DOHH2 (cell line): Measurements from ENCODE around the gene PRUNE1.

Source experiments
- H3F3A ChIP-seq: fragments of 200-600 bp; sonication (generic), shearing (Covaris generic); 2 replicates; pipeline ENCODE4 v1.6.0; 2016; ENCODE audit warnings: antibody characterized with exemption, mild to moderate bottlenecking; ENCODE audit not compliant: control insufficient read depth, insufficient read depth
- H3K27ac ChIP-seq: fragments of 200-600 bp; sonication (generic); 2 replicates; pipeline ENCODE4 v1.5.1; 2014; ENCODE audit warnings: low read depth, mild to moderate bottlenecking, low read length, moderate library complexity
- H3K27me3 ChIP-seq: fragments of 200-600 bp; sonication (generic); 2 replicates; pipeline ENCODE4 v1.6.1; 2014; ENCODE audit warnings: mild to moderate bottlenecking, low read length, mixed read lengths; ENCODE audit not compliant: control insufficient read depth
- H3K36me3 ChIP-seq: fragments of 200-600 bp; sonication (generic); 2 replicates; pipeline ENCODE4 v1.6.1; 2014; ENCODE audit warnings: mild to moderate bottlenecking, low read length, moderate library complexity, mixed read lengths; ENCODE audit not compliant: control insufficient read depth
- H3K4me1 ChIP-seq: fragments of 200-600 bp; sonication (generic); 2 replicates; pipeline ENCODE4 v1.6.1; 2014; ENCODE audit warnings: mild to moderate bottlenecking, low read length, mixed read lengths; ENCODE audit not compliant: control insufficient read depth
- H3K4me2 ChIP-seq: fragments of 200-600 bp; sonication (generic); 2 replicates; pipeline ENCODE4 v1.6.0; 2014; ENCODE audit warnings: mild to moderate bottlenecking, low read length, moderate library complexity
- H3K4me3 ChIP-seq: fragments of 200-600 bp; sonication (generic); 2 replicates; pipeline ENCODE4 v1.5.1; 2014; ENCODE audit warnings: mild to moderate bottlenecking, low read length, mixed read lengths
- H3K79me2 ChIP-seq: fragments of 200-600 bp; sonication (generic); 2 replicates; pipeline ENCODE4 v1.6.1; 2014; ENCODE audit warnings: mild to moderate bottlenecking, low read length, mixed read lengths; ENCODE audit not compliant: control insufficient read depth
- H3K9me2 ChIP-seq: fragments of 200-600 bp; sonication (generic); replicated peaks from 2 replicates; pipeline ENCODE4 v1.6.1; 2014; ENCODE audit warnings: mild to moderate bottlenecking, low read length, mixed read lengths; ENCODE audit not compliant: control insufficient read depth
- H3K9me3 ChIP-seq: fragments of 200-600 bp; sonication (generic); 2 replicates; pipeline ENCODE4 v1.6.1; 2014; ENCODE audit warnings: antibody characterized with exemption, low read length, mixed read lengths; ENCODE audit not compliant: control insufficient read depth, insufficient read depth
- H4K20me1 ChIP-seq: fragments of 200-600 bp; sonication (generic); 2 replicates; pipeline ENCODE4 v1.6.0; 2014; ENCODE audit warnings: low read depth, mild to moderate bottlenecking, antibody characterized with exemption, low read length, moderate library complexity; ENCODE audit not compliant: control insufficient read depth, insufficient read depth
- CTCF ChIP-seq: fragments of 200-600 bp; sonication (generic); IDR thresholded peaks from one replicate; pipeline ENCODE4 v1.5.1; 2014; ENCODE audit warnings: antibody characterized with exemption, mild to moderate bottlenecking, low read depth, low read length; ENCODE audit not compliant: poor library complexity, severe bottlenecking
- EZH2phosphoT487 ChIP-seq: fragments of 200-600 bp; sonication (generic); IDR thresholded peaks from 2 replicates; pipeline ENCODE4 v1.6.1; 2017; ENCODE audit warnings: borderline replicate concordance, mild to moderate bottlenecking, antibody characterized with exemption, low read length, moderate library complexity, mixed read lengths

PRUNE1 gene

GRCh38 chr1:151002611-151003010 is 5.6 kb upstream of the PRUNE1 start:
- Histone ChIP-seq H3K9me2 (no peaks in the 10 kb centered on the region), H3K27me3 (no peaks in the 10 kb centered on the region), H3K27ac (no peak overlapping the region), H3F3A (peaks cover 3% of the 10 kb centered on the region), H3K4me2 (no peak overlapping the region), H4K20me1 (no peaks in the 10 kb centered on the region), H3K79me2 (no peaks in the 10 kb centered on the region), H3K9me3 (no peaks in the 10 kb centered on the region), H3K4me3 (no peak overlapping the region), H3K4me1 (peaks cover 45% of the 10 kb centered on the region), H3K36me3 (no peaks in the 10 kb centered on the region)
- no peak for TF ChIP-seq CTCF

DNA sequence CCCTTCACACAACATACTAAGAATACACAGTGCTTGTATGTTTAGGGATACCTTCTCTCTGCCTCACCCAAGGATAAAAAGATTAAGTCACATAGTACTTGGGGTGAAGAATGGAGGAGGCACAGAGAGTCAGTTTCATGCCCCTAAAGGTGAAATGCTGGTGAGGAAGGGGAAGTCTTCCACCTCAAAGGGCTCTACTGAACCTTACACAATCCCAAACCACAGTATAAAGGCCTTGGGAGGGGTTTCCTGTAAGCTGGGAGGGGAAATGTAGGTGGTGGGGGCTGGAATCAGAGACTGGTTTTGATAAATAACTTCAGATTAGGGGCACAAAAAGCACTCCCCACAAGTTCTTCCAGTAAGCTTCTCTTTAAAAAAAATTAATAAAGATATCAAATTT is 5.1 kb upstream of the PRUNE1 start:
- H3K4me1 ChIP-seq: peaks cover 50% of the 10 kb centered on the region
- H3K36me3 ChIP-seq: no peaks in the 10 kb centered on the region
- peaks cover 6% of the 10 kb centered on the region for H3F3A ChIP-seq
- no peaks in the 10 kb centered on the region for H3K9me2 ChIP-seq
- H3K79me2 ChIP-seq: no peaks in the 10 kb centered on the region
- H4K20me1 ChIP-seq: no peaks in the 10 kb centered on the region
- TF ChIP-seq EZH2phosphoT487: no peak
- no peak for TF ChIP-seq CTCF
- H3K4me2 ChIP-seq: peak overlapping the region; percentile 28; the same call in 1 of the 2 replicates
- no peaks in the 10 kb centered on the region for H3K27me3 ChIP-seq
- H3K9me3 ChIP-seq: no peaks in the 10 kb centered on the region
- no peak overlapping the region for H3K27ac ChIP-seq
- no peak overlapping the region for H3K4me3 ChIP-seq

DNA sequence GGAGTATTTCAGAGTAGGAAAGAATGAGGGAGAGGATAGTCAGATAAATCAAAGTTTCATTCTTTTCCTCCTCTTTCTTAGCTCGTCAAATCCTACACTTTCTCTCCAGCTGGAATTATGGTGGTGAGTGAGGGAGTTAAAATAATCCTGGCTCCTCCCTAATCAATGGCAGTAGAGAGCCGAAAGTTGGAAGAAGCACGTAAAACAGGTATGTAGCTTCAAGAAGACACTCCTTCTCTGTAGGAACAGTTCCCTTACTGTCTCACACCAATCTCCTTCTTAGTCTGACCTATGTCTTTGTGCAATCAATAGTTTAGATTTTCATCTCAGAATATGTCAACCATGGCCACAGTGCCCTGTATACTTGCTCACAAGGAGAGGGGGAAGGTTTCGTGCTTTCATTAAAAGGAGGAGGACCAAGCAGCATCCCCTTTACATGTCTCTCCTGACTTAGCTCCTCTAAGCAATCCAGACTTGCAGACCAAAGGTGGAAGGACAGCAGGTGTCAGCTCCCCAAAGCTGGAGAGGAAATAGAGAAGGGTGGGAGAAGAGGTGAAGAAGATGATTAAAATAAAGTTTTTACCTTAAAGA is 2.4 kb upstream of the PRUNE1 start:
- peak overlapping the region; percentile 61 for H3K4me2 ChIP-seq
- peaks cover 60% of the 10 kb centered on the region for H3K4me1 ChIP-seq
- peak overlapping the region; percentile 64 for H3K4me3 ChIP-seq

More for the DNA sequence above, 2.4 kb upstream of the PRUNE1 start:
- peaks cover 18% of the 10 kb centered on the region for H3K79me2 ChIP-seq
- no peaks in the 10 kb centered on the region for H3K9me3 ChIP-seq
- no peak overlapping the region for H3K27ac ChIP-seq
- peaks cover 6% of the 10 kb centered on the region for H3F3A ChIP-seq
- no peaks in the 10 kb centered on the region for H3K9me2 ChIP-seq
- no peaks in the 10 kb centered on the region for H4K20me1 ChIP-seq
- no peaks in the 10 kb centered on the region for H3K27me3 ChIP-seq
- H3K36me3 ChIP-seq: 0 out of 2 replicates have a peak, but pooled peaks cover 3% of the 10 kb centered on the region
- no peak for TF ChIP-seq CTCF
- TF ChIP-seq EZH2phosphoT487: no peak
